ENCODE results near the gene FSTL3. TPM values are rescaled to one million over a fixed set of nuclear protein-coding genes. Genes with fewer than 3 reads are reported as not detected.
"Not testable (repeated sequence)": the region's sequence is repeated elsewhere in the genome, so short reads cannot be mapped to it uniquely, and the experiment has no call there.

Gene FSTL3
- total RNA-seq, 1 experiment from 2014 or later: 7.8 TPM

DNA sequence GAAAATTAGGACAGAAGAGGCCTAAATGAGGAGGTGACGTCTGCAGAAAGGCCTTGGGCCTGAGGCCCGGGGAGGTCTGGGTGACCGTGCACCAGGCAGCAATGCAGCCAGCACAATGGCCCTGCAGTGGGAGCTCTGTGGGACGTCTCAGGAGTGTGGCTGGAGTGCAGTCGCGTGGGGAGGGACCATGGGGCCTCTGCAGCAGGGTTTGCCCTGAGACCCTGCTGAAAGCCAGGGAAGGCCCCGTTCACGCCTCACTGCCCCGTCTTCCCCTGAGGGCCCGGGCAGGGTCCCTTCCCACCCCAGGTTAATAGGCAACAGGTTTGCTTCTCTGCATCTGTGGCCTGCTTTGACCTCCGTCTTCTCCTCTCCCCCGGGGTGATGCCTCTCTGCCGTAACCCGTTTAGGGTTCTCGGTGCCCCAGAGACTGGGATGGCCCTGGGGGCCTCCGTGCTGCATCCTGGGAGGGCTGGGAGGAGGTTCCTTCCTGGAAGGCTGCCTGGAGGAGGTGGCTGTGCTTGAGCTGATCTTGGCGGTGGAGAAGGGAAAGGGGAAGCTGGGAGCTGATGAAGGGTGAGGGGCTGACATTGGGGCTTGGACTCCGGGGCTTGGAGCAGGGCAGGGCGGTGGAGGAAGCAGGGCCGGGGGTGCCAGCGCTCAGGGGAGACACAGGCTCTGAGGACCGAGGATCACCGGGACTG is 42.2 kb downstream of the FSTL3 start:
- in situ Hi-C loops (cut with HindIII; ENCODE audit: low pct_unique_long_range_greater_than_20kb, low sequenced_read_pairs): no loop called here
- no peak for DNase-seq (ENCODE audit: low read depth, low spot score)

DNA sequence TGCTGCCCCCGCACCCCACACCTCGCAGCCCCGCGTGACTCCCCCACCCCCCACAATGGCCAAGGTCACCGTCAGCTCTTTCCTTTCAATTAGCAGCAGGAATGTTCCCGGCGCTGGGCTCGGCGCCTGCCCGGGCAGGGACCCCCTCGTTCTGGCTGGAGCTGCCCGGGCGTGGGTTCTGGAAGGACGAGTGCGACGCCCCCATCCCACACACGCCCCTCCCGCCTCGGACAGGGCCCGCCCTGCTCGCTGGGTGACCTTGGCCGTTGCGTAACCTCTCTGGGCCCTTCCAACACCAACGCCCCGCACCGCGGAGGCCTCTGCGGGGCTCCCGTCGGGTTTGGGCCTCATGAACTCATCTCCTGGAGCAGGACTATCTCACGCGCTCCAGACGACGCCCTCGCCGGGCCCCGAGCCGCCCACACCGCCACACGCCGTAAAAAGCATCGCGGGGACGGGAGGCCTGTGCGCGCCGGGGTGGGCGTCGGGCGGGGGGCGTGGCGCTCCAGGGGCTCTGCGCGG is 42.9 kb downstream of the FSTL3 start:
- no peak for DNase-seq (ENCODE audit: low read depth, low spot score)
- in situ Hi-C loops (cut with HindIII; ENCODE audit: low pct_unique_long_range_greater_than_20kb, low sequenced_read_pairs): no loop called here

DNA sequence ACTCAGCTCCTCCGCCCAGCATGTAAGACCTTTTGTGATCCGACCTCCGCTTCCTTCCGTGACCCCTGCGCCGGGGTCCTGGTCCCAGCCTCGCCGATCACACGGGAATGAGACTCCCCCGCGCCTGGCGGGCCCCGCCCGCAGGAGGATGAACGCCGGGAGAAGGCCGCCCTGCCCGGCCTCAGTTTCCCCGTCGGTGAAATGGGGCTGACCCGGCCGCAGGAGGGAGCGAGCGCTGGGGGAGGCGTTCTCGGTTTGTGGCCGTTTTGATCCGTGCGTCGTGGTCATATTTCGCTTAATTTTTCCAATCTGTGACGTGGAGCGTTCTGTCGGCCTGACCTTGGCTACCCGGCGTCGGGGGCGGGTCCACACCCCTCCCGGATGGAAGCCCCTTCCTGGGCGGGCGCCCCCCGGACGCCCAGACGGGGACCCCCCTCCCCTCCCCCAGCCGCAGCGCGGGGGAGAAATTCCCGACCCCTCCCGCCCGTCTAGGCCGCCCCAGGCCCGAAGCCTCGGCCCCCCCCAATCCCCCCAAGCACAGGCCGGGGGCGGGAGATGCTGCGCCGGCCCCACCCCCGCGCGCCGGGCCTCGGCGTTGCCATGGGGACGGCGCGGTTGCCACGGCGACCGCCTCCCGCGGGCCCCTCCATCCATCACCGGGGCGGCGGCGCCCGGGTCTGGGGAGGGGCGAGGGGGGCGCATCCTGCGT is 43.6 kb downstream of the FSTL3 start:
- in situ Hi-C loops (cut with HindIII; ENCODE audit: low pct_unique_long_range_greater_than_20kb, low sequenced_read_pairs): no loop called here
- no peak for DNase-seq (ENCODE audit: low read depth, low spot score)

DNA sequence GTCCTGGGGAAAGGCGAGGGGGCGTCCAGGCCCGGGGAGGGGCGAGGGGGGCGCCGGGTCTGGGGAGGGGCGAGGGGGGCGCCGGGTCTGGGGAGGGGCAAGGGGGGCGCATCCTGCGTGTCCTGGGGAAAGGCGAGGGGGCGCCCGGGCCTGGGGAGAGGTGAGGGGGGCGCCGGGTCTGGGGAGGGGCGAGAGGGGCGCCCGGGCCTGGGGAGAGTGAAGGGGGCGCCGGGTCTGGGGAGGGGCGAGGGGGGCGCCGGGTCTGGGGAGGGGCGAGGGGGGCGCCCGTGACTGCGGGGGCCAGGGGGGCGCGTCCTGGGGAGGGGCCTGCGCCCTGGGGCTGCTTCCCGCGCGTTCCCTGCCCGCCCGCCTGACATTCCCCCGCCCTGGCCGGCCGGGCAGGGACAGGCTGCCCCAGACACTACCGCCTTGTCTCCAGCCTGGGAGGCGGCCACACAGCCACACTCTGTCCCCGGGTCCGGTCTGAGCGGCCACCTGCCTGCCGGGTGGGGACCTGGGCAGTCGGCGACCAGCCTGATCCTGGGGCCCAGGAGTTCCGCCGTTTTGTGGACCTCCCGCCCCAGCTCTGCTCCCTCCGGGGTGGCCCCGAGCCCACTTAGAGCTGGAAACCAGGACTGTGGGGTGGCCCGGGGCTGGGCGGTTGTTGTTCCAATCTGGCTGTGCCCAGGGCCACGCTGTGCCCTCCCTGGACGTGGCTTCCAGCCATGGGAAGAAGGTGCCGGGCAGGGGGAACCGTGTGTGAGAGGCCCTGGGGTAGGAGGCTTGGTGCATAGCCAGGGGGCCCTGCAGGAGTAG is 44.4 kb downstream of the FSTL3 start:
- in situ Hi-C loops (cut with HindIII; ENCODE audit: low pct_unique_long_range_greater_than_20kb, low sequenced_read_pairs): no loop called here
- DNase-seq (ENCODE audit: low read depth, low spot score): no peak

DNA sequence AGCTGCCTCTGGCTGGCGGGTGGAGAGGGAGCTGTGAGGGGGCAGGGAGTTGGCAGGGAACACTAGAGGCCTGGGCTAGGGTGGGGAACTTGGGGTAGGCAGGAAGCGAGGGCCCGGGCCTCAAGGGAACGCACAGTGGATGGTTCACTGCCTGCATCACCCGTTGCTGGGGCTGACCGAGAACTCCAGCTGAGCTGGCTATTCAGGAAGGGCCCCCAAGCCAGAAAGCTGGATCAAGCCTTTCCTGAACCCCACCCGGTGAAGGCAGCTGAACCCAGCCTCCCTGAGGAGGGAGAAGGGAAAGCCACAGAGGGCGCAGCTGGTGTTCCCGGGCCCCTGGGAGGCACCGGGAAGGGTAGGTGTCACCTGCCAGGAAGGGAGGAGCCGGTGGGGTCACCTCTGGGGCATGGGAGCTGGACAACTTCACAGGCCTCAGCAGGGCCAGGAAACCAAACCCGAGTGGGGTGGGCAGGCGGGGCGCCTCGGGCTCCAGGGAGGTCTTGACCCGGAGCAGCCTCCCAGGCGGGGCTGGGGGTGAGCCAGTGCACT is 46.4 kb downstream of the FSTL3 start:
- no peak for DNase-seq (ENCODE audit: low read depth, low spot score)
- in situ Hi-C loops (cut with HindIII; ENCODE audit: low pct_unique_long_range_greater_than_20kb, low sequenced_read_pairs): no loop called here

DNA sequence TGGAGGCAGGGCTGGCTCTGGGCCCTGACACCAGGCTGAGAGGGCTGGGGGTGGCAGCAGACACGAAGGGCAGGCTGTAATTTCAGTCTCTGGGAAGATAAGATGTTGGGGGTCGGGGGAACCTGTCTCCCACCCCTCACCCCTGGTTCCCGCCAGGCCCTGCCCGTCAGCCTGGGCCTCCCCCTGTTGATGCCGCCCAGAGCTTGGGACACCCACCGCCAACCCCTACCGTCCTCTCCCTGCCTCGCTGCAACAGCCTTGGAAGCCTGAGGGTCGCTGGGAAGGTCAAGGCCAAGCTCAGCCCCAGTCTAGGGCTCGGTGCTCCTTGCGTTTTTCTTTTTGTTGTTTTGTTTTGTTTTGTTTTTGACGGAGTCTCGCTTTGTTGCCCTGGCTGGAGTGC is 47.1 kb downstream of the FSTL3 start:
- DNase-seq (ENCODE audit: low read depth, low spot score): no peak
- in situ Hi-C loops (cut with HindIII; ENCODE audit: low pct_unique_long_range_greater_than_20kb, low sequenced_read_pairs): no loop called here

DNA sequence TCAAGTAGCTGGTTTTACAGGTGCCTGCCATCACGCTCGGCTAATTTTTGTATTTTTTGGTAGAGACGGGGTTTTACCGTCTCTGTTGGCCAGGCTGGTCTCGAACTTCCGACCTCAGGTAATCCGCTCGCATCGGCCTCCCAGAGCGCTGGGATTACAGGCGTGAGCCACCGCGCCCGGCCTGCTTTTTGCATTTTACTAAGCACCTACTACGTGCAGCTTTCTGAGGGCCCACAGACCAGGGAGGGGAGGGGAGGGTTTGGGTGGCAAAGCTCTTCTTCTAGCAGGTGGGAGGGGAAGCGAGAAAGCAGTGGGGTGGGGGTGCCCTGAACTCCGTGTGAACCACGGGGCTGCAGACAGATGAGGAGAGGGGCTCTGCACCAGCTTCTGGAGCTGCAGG is 47.5 kb downstream of the FSTL3 start:
- in situ Hi-C loops (cut with HindIII; ENCODE audit: low pct_unique_long_range_greater_than_20kb, low sequenced_read_pairs): no loop called here
- DNase-seq (ENCODE audit: low read depth, low spot score): no peak

DNA sequence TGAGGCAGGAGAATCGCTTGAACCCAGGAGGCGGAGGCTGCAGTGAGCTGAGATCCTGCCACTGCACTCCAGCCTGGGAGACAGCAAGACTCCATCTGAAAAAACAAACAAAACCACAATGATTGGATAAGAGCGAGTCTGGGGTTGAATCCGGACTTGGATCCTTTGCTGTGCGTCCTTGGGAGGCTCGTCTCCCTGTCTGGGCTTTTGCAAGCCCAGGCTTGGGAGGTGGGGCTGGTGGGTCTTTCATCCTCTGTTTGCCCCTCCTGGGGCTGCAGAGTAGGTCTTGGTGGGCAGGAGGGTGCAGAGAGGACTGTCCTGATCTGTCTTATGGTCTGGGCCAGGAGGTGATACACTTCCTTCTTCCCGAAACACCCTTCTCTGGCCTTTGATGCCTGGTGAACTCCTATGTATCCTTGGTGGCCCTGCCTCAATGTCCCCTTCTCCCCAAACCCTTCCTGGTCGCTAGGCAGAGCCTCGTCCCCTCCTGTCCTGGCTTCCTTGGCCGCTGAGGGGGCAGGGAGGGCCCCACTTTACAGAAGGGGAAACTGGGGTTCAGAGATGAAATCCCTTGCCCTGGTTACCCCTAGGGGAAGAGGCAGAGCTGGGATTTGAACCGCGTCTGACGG is 49.4 kb downstream of the FSTL3 start:
- in situ Hi-C loops (cut with HindIII; ENCODE audit: low pct_unique_long_range_greater_than_20kb, low sequenced_read_pairs): no loop called here
- no peak for DNase-seq (ENCODE audit: low read depth, low spot score)

DNA sequence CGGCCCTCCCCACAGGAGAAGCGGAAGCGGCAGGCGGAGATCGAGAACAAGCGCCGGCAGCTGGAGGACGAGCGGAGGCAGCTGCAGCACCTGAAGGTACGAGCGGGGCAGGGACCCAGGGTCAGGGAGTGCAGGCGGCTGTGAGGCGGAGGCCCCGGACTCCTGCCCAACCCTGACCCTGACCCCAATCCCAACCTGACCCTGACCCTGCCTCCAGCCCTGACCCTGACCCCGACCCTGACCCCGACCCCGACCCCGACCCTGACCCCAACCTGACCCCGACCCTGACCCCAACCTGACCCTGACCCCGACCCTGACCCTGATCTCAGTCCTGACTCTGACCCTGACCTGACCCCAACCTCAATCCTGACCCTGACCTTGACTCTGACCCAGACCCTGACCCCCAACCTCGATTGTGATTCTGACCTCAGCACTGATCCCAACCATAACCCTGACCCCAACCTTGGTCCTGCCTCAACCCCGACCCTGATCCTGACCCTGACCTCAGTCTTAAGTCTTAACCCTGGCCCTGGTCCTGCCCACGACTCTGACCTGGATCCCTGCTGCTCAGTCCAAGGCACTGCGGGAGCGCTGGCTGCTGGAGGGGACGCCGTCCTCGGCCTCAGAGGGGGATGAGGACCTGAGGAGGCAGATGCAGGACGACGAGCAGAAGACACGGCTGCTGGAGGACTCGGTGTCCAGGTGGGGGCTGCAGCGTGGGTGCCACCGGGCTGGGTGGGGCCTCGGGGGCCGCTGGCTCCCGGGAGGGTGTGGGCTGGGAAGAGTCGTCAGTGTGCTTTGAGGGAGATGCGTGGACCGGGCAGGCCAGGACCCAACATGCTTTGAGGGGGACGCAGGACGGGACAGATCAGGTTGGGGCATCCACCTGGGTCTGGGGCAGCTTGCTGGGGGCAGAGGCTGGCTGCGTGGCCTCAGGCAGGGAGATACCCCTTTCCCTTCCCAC is 51.1 kb downstream of the FSTL3 start:
- no peak for DNase-seq (ENCODE audit: low read depth, low spot score)
- in situ Hi-C loops (cut with HindIII; ENCODE audit: low pct_unique_long_range_greater_than_20kb, low sequenced_read_pairs): no loop called here

DNA sequence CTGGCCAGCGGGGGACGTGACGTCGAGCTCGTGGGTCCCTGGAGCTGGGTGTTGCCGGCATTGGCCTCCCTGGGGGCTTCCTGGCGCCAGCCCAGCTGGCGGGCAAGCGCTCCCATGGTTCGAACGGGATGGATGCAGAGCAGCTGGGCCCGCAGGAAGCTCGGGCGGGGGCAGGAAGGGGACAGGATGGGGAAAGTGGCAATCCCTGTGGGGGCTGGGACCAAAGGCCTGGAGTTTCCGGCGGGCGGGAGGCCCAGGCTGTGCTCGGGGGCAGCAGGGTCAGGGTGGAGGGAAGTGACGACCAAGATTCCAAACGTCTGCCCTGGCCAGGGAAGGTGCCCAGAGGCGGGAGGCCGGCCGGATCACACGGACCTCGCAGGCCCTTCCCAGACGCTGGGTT is 51.8 kb downstream of the FSTL3 start:
- in situ Hi-C loops (cut with HindIII; ENCODE audit: low pct_unique_long_range_greater_than_20kb, low sequenced_read_pairs): no loop called here
- no peak for DNase-seq (ENCODE audit: low read depth, low spot score)

DNA sequence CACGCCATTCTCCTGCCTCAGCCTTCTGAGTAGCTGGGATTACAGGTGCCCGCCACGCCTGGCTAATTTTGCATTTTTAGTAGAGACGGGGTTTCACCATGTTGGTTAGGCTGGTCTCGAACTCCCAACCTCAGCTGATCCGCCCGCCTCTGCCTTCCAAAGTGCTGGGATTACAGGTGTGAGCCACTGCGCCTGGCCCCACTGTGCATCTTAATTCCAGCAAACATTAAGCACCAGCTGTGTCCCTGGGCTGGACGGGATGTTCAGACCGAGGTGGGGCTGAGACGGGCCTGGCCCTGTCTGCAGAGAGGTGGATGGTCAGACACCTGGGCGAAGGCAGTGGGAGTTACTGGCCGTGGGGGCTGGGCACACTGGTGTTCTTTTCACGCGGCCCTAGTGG is 53.4 kb downstream of the FSTL3 start:
- in situ Hi-C loops (cut with HindIII; ENCODE audit: low pct_unique_long_range_greater_than_20kb, low sequenced_read_pairs); DNase-seq (ENCODE audit: low read depth, low spot score): not testable (repeated sequence)

DNA sequence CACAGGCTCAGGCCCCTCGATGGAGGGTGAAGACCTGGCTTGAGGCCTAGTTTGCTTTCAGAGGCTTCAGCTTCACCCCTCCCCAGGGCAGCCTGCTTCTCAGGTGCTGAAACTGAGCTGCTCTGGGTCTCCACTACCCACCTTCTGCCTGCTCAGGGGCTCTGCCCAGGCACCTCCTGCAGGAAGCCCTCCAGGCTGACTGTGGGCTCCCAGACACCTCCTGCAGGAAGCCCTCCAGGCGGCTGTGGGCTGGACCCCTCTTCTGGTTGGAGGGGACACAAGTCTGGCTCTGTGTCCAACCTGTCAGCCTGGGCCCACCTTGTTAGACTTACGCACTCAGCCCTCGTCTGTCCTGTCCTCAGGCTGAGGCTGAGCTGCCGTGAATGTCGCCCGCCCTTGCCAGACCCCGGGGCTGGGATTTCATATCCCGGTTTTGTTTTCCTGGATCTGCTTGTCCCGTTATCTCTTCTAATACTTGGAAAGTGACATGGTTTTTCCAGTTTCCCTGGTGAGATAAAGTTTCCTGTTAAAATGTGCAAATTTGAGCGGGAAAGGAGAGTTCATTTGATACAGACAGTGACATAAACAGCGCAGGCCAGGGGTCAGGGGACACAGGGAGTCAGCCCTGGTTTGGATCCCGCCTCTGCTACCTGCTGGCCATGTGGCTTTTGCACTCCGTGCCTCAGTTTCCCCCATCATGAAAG is 53.9 kb downstream of the FSTL3 start:
- no peak for DNase-seq (ENCODE audit: low read depth, low spot score)
- in situ Hi-C loops (cut with HindIII; ENCODE audit: low pct_unique_long_range_greater_than_20kb, low sequenced_read_pairs): no loop called here

DNA sequence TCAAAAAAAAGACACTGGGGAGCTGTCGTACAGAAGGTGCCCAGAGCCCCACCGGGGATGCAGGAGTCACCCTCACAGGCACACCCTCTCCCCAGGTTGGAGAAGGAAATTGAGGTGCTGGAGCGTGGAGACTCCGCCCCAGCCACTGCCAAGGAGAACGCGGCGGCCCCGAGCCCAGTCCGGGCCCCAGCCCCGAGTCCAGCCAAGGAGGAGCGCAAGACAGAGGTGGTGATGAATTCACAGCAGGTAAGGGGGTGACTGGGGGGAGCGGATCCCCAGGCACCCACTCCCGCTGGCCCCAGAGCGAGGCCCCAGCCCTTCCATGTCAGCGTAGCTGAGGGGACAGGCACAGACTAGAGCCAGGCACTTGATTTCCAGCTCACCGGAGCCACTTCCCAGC is 54.8 kb downstream of the FSTL3 start:
- in situ Hi-C loops (cut with HindIII; ENCODE audit: low pct_unique_long_range_greater_than_20kb, low sequenced_read_pairs): no loop called here
- no peak for DNase-seq (ENCODE audit: low read depth, low spot score)

DNA sequence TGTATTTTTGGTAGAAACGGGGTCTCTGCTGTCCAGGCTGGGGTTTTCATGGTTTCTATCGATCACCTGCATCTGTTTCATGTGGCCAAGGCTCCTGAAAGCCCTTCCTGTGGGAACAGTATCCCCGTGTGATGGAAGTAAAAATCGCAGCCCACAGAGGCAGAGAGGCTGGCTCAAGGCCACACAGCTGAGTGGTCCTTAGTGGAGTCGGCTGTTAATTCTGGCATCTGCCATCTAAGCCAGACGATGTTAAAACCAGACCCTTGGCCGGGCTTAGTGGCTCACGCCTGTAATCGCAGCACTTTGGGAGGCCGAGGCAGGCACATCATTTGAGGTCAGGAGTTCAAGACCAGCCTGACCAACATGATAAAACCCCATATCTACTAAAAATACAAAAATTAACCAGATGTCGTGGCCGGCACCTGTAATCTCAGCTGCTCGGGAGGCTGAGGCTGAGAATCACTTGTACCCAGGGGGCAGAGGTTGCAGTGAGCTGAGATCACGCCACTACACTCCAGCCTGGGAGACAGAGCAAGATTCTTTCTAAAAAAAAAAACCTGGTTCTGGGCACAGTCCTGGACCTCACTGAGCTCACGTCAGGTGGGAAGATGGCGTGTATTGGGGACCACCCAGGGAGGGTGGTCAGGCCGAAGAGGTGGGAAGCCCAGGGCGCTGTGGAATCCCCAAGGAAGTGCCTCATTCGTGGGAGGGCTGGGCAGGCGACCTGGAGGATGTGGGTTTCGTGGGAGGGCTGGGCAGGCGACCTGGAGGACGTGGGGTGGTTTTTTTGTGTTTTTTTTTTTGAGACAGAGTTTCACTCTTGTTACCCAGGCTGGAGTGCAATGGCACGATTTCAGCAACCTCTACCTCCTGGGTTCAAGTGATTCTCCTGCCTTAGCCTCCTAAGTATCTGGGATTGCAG is 56.2 kb downstream of the FSTL3 start:
- in situ Hi-C loops (cut with HindIII; ENCODE audit: low pct_unique_long_range_greater_than_20kb, low sequenced_read_pairs): no loop called here
- no peak for DNase-seq (ENCODE audit: low read depth, low spot score)

Data from SK-MEL-5 (cell line).